Breast epithelium (tissue), 3 donors: ENCODE results near the gene PTMS.

Experiments
- CTCF ChIP-seq, 3 donors: fragments of 450-650 bp; IDR thresholded peaks; one replicate each; pipeline ENCODE4 v1.5.1; 2016 to 2017; ENCODE audit warnings: antibody characterized with exemption in 3 of 3, mild to moderate bottlenecking in 3 of 3, moderate library complexity in 3 of 3
- POLR2A ChIP-seq: fragments of 450-650 bp; IDR thresholded peaks from one replicate; pipeline ENCODE4 v1.6.1; 2016; ENCODE audit warnings: antibody characterized with exemption, mild to moderate bottlenecking, moderate library complexity
- POLR2AphosphoS5 ChIP-seq, 3 donors: sonication (generic); formaldehyde crosslinking; IDR thresholded peaks; one replicate each; pipeline ENCODE4 v1.6.1; 2017; ENCODE audit warnings: antibody characterized with exemption in 3 of 3

- TF ChIP-seq POLR2AphosphoS5 (IDR thresholded peaks at IDR 0.05): no peak
- TF ChIP-seq CTCF (IDR thresholded peaks at IDR 0.05): peak in 1 of 3 donors; percentile 5
- no peak for TF ChIP-seq POLR2A
Observed at GRCh38 chr12:6753772-6754356, 12.3 kb upstream of the PTMS start.
